Measurements from ENCODE around the gene OS9. TPM values are rescaled to one million over a fixed set of nuclear protein-coding genes. Genes with fewer than 3 reads are reported as not detected.

OS9 gene
- total and polyA plus RNA-seq, 4 donors, result 136 to 357 (median 216) TPM

DNA sequence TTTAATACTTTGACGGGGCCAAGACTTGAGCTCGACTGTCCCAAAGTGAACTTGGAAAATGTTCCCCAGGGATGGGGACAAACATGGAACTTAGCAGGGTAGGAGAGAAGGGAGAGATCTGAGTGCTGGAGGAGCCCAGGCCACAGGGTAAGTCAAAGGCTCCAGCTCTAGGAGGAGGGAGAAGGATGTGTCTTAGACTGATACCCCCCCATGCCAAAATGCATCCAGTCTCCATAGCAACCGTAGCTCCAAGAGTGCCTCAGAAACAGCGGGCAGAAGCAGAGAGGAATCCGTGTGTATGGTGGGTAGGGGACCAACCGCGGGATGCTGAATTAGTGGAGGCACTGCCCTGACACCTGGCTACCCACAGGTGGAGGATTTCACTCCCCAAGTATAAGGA, 45.5 kb downstream of the OS9 start:
- H3K9ac ChIP-seq (ENCODE audit: low read depth in 1 of 2, low read length in 2 of 2), result no peak overlapping the region
- no peak for DNase-seq (ENCODE audit: low spot score)
- TF ChIP-seq, protein P1, sequence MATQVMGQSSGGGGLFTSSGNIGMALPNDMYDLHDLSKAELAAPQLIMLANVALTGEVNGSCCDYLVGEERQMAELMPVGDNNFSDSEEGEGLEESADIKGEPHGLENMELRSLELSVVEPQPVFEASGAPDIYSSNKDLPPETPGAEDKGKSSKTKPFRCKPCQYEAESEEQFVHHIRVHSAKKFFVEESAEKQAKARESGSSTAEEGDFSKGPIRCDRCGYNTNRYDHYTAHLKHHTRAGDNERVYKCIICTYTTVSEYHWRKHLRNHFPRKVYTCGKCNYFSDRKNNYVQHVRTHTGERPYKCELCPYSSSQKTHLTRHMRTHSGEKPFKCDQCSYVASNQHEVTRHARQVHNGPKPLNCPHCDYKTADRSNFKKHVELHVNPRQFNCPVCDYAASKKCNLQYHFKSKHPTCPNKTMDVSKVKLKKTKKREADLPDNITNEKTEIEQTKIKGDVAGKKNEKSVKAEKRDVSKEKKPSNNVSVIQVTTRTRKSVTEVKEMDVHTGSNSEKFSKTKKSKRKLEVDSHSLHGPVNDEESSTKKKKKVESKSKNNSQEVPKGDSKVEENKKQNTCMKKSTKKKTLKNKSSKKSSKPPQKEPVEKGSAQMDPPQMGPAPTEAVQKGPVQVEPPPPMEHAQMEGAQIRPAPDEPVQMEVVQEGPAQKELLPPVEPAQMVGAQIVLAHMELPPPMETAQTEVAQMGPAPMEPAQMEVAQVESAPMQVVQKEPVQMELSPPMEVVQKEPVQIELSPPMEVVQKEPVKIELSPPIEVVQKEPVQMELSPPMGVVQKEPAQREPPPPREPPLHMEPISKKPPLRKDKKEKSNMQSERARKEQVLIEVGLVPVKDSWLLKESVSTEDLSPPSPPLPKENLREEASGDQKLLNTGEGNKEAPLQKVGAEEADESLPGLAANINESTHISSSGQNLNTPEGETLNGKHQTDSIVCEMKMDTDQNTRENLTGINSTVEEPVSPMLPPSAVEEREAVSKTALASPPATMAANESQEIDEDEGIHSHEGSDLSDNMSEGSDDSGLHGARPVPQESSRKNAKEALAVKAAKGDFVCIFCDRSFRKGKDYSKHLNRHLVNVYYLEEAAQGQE (IDR thresholded peaks at IDR 0.05), result no peak
- TF ChIP-seq HNF4G (IDR thresholded peaks at IDR 0.05) (no peak), HNF4A (conservative IDR thresholded peaks at IDR 0.05) (no peak), ZBTB33 (IDR thresholded peaks at IDR 0.05) (no peak), ATF3 (IDR thresholded peaks at IDR 0.05) (no peak), CTCF (IDR thresholded peaks at IDR 0.05; ENCODE audit: low read depth, low read length, missing input control) (no peak), FOXA2 (IDR thresholded peaks at IDR 0.05) (no peak)
- TF ChIP-seq, protein P2, sequence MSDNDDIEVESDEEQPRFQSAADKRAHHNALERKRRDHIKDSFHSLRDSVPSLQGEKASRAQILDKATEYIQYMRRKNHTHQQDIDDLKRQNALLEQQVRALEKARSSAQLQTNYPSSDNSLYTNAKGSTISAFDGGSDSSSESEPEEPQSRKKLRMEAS (IDR thresholded peaks at IDR 0.05), result no peak
- 33% methylated on average over 7 of the region's 7 CpGs for WGBS
- no peaks in the 10 kb centered on the region for H3K36me3 ChIP-seq (ENCODE audit: control insufficient read depth in 4 of 4, insufficient read depth in 3 of 4, low read depth in 1 of 4, low read length in 3 of 4)
- no peak overlapping the region for H3K27ac ChIP-seq (ENCODE audit: low read depth in 1 of 2, low read length in 2 of 2)
- H3K4me3 ChIP-seq (ENCODE audit: low read depth in 1 of 3, low read length in 3 of 3), result no peak overlapping the region
- H3K4me1 ChIP-seq (ENCODE audit: control insufficient read depth in 4 of 4, insufficient read depth in 4 of 4, low read length in 3 of 4), result peaks cover 3 to 26% (median 15%) of the 10 kb centered on the region in 4 donors
- H3K27me3 ChIP-seq (ENCODE audit: control insufficient read depth in 4 of 4, insufficient read depth in 4 of 4, low read length in 3 of 4), result peaks cover 0 to 10% (median 4%) of the 10 kb centered on the region in 4 donors
- H3K9me3 ChIP-seq (ENCODE audit: control insufficient read depth in 4 of 4, low read length in 3 of 4), result no peaks in the 10 kb centered on the region

DNA sequence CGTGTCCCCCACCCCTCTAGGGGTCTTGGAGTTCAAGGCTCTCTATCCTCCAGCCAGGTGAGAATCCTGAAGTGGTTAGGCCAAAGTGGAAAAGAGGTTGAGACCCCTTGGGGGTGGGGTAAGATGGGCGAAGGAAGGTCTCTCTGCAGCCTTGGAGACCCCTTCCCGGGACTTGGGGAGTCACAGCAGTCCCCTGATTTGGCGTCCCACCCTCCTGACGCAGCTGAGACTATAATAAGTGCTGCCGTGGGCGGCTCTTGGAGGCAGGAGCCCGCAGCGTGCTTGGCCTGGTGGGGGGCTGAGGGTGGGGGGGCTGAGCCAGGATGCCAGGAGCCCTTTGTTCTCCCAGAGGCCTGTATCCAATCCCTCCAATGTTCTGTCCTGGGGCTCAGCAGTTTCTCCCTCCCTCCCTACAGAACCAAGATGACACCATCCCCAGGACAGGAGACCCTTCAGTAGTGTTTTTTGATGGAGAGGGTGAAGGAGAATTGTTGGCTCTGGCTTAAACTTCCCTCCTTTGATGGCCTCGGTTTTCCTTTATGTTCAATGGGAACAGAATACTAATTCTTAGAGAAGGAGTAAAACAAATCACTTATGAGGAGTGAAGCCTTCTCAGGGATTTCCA, 46.1 kb downstream of the OS9 start:
- H3K27ac ChIP-seq (ENCODE audit: low read depth in 1 of 2, low read length in 2 of 2), result no peak overlapping the region
- WGBS, result 52% methylated on average over 10 of the region's 10 CpGs
- TF ChIP-seq ZBTB33 (IDR thresholded peaks at IDR 0.05), result no peak
- TF ChIP-seq RXRA (IDR thresholded peaks at IDR 0.05), result no peak
- TF ChIP-seq CTCF (IDR thresholded peaks at IDR 0.05; ENCODE audit: low read depth, low read length, missing input control), result no peak
- no peak for TF ChIP-seq ATF3 (IDR thresholded peaks at IDR 0.05)
- no peak for TF ChIP-seq GABPA (IDR thresholded peaks at IDR 0.05 in 1 of 2, conservative IDR thresholded peaks at IDR 0.05 in 1 of 2)
- no peak for TF ChIP-seq EGR1 (IDR thresholded peaks at IDR 0.05; ENCODE audit: low read depth in 2 of 2)
- TF ChIP-seq YY1 (IDR thresholded peaks at IDR 0.05), result no peak
- no peak for TF ChIP-seq FOXA1 (IDR thresholded peaks at IDR 0.05)
- TF ChIP-seq TAF1 (conservative IDR thresholded peaks at IDR 0.05), result no peak
- no peak for TF ChIP-seq HNF4G (IDR thresholded peaks at IDR 0.05)
- TF ChIP-seq FOXA2 (IDR thresholded peaks at IDR 0.05), result no peak

More for the DNA sequence above, 46.1 kb downstream of the OS9 start:
- Histone ChIP-seq H3K4me3 (ENCODE audit: low read depth in 1 of 3, low read length in 3 of 3) (no peak overlapping the region), H3K36me3 (ENCODE audit: control insufficient read depth in 4 of 4, insufficient read depth in 3 of 4, low read depth in 1 of 4, low read length in 3 of 4) (no peaks in the 10 kb centered on the region), H3K27me3 (ENCODE audit: control insufficient read depth in 4 of 4, insufficient read depth in 4 of 4, low read length in 3 of 4) (peaks cover 0 to 10% (median 4%) of the 10 kb centered on the region in 4 donors), H3K4me1 (ENCODE audit: control insufficient read depth in 4 of 4, insufficient read depth in 4 of 4, low read length in 3 of 4) (peaks cover 2 to 26% (median 15%) of the 10 kb centered on the region in 4 donors), H3K9me3 (ENCODE audit: control insufficient read depth in 4 of 4, low read length in 3 of 4) (no peaks in the 10 kb centered on the region), H3K9ac (ENCODE audit: low read depth in 1 of 2, low read length in 2 of 2) (no peak overlapping the region)
- DNase-seq (ENCODE audit: low spot score), result no peak
